H9 (cell line): ENCODE data around the gene PTGDR2. TPM values are rescaled to one million over a fixed set of nuclear protein-coding genes. Genes with fewer than 3 reads are reported as not detected.

Source experiments
- DNase-seq: peaks from one replicate; pipeline ENCODE4 v3.0.0-alpha.2; 2017
- H2AFZ ChIP-seq: one replicate; pipeline ENCODE4 v1.6.1; 2013; ENCODE audit warnings: mild to moderate bottlenecking, low read length, control low read depth, moderate library complexity
- H2AK5ac ChIP-seq: 2 replicates; pipeline ENCODE4 v1.6.1; 2013; ENCODE audit warnings: low read length, control low read depth, mixed read lengths; ENCODE audit not compliant: insufficient read length
- H2BK120ac ChIP-seq: one replicate; pipeline ENCODE4 v1.6.1; 2013; ENCODE audit warnings: low read depth, mild to moderate bottlenecking, low read length, control low read depth, inconsistent platforms; ENCODE audit not compliant: poor library complexity, severe bottlenecking
- H2BK12ac ChIP-seq: 2 replicates; pipeline ENCODE4 v1.6.1; 2013; ENCODE audit warnings: low read length, control low read depth, mixed read lengths, low read depth; ENCODE audit not compliant: insufficient read length
- H2BK15ac ChIP-seq: 2 replicates; pipeline ENCODE4 v1.6.1; 2013; ENCODE audit warnings: low read depth, low read length, control low read depth
- H2BK20ac ChIP-seq: one replicate; pipeline ENCODE4 v1.6.1; 2013; ENCODE audit warnings: low read depth, mild to moderate bottlenecking, low read length, control low read depth, inconsistent platforms; ENCODE audit not compliant: poor library complexity, severe bottlenecking
- H2BK5ac ChIP-seq: 2 replicates; pipeline ENCODE4 v1.6.1; 2013; ENCODE audit warnings: low read length, control low read depth, mixed read lengths; ENCODE audit not compliant: insufficient read length
- H3K14ac ChIP-seq: 2 replicates; pipeline ENCODE4 v1.6.1; 2013; ENCODE audit warnings: low read length, control low read depth; ENCODE audit not compliant: insufficient read depth
- H3K18ac ChIP-seq: 2 replicates; pipeline ENCODE4 v1.6.1; 2013; ENCODE audit warnings: low read depth, mild to moderate bottlenecking, mixed read lengths, low read length, control low read depth; ENCODE audit not compliant: insufficient read length
- H3K23ac ChIP-seq: 2 replicates; pipeline ENCODE4 v1.6.1; 2013; ENCODE audit warnings: low read length, control low read depth, mixed read lengths, low read depth; ENCODE audit not compliant: insufficient read length
- H3K23me2 ChIP-seq: 2 replicates; pipeline ENCODE4 v1.6.1; 2013; ENCODE audit warnings: low read depth, mild to moderate bottlenecking, mixed read lengths, low read length, control low read depth; ENCODE audit not compliant: insufficient read length, poor library complexity, severe bottlenecking
- H3K27ac ChIP-seq: 2 replicates; pipeline ENCODE4 v1.5.1; 2013; ENCODE audit warnings: low read length, control low read depth, mixed read lengths, low read depth; ENCODE audit not compliant: insufficient read length
- H3K27me3 ChIP-seq: 2 replicates; pipeline ENCODE4 v1.6.1; 2013; ENCODE audit warnings: low read length, control low read depth, inconsistent platforms; ENCODE audit not compliant: insufficient read depth
- H3K4ac ChIP-seq: 2 replicates; pipeline ENCODE4 v1.6.1; 2013; ENCODE audit warnings: low read depth, mild to moderate bottlenecking, control low read depth, inconsistent platforms, low read length, moderate library complexity
- H3K4me1 ChIP-seq: 2 replicates; pipeline ENCODE4 v1.6.1; 2013; ENCODE audit warnings: low read length, control low read depth, inconsistent platforms; ENCODE audit not compliant: insufficient read depth
- H3K4me2 ChIP-seq: 2 replicates; pipeline ENCODE4 v1.6.1; 2013; ENCODE audit warnings: low read length, control low read depth, mixed read lengths; ENCODE audit not compliant: insufficient read length, insufficient read depth
- H3K56ac ChIP-seq: 2 replicates; pipeline ENCODE4 v1.6.1; 2013; ENCODE audit warnings: low read depth, mild to moderate bottlenecking, mixed read lengths, low read length, control low read depth; ENCODE audit not compliant: insufficient read length
- H3K79me1 ChIP-seq: 2 replicates; pipeline ENCODE4 v1.6.1; 2013; ENCODE audit warnings: low read depth, mild to moderate bottlenecking, moderate library complexity, low read length, control low read depth, inconsistent platforms; ENCODE audit not compliant: insufficient read depth, poor library complexity, severe bottlenecking
- H3K79me2 ChIP-seq: 2 replicates; pipeline ENCODE4 v1.6.1; 2013; ENCODE audit warnings: low read length, control low read depth, inconsistent platforms; ENCODE audit not compliant: insufficient read depth
- H3K9ac ChIP-seq: 2 replicates; pipeline ENCODE4 v1.6.1; 2013; ENCODE audit warnings: low read length, control low read depth, mixed read lengths; ENCODE audit not compliant: insufficient read length; ENCODE audit errors: extremely low read depth
- H3K9me3 ChIP-seq: one replicate; pipeline ENCODE4 v1.6.1; 2013; ENCODE audit warnings: low read depth, low read length, inconsistent platforms; ENCODE audit not compliant: control insufficient read depth
- H3T11ph ChIP-seq: one replicate; pipeline ENCODE4 v1.6.1; 2013; ENCODE audit warnings: mild to moderate bottlenecking, low read length, control low read depth, inconsistent platforms
- H4K20me1 ChIP-seq: one replicate; pipeline ENCODE4 v1.6.1; 2013; ENCODE audit not compliant: control insufficient read depth, insufficient read length, insufficient read depth
- H4K5ac ChIP-seq: 2 replicates; pipeline ENCODE4 v1.6.1; 2013; ENCODE audit warnings: low read depth, mild to moderate bottlenecking, mixed read lengths, low read length, control low read depth; ENCODE audit not compliant: insufficient read length
- H4K8ac ChIP-seq: replicated peaks from 2 replicates; pipeline ENCODE4 v1.6.1; 2013; ENCODE audit warnings: low read length, control low read depth, mixed read lengths, low read depth; ENCODE audit not compliant: insufficient read length
- H4K91ac ChIP-seq: 2 replicates; pipeline ENCODE4 v1.6.1; 2013; ENCODE audit warnings: low read depth, mild to moderate bottlenecking, moderate library complexity, mixed read lengths, low read length, control low read depth; ENCODE audit not compliant: insufficient read length
- H3K27ac Mint-ChIP-seq, 3 experiments: 2 replicates in 2 of 3; 3 replicates in 1 of 3; pipeline ENCODE4 v1.8.0; 2020 to 2021; ENCODE audit warnings: mixed read lengths in 3 of 3, mild to moderate bottlenecking in 1 of 3, moderate library complexity in 1 of 3
- H3K27me3 Mint-ChIP-seq: 2 replicates; pipeline ENCODE4 v1.8.0; 2021; ENCODE audit warnings: low read depth, mild to moderate bottlenecking, moderate library complexity, mixed read lengths
- H3K36me3 Mint-ChIP-seq, 3 experiments: 2 replicates in 2 of 3; 3 replicates in 1 of 3; pipeline ENCODE4 v1.8.0; 2020 to 2021; ENCODE audit warnings: low read depth in 3 of 3, mixed read lengths in 3 of 3; ENCODE audit not compliant: insufficient read depth in 1 of 3
- H3K4me1 Mint-ChIP-seq, 2 experiments: 2 replicates each; pipeline ENCODE4 v1.8.0; 2020; ENCODE audit warnings: mixed read lengths in 2 of 2
- H3K4me3 Mint-ChIP-seq, 2 experiments: 2 replicates in 1 of 2; 3 replicates in 1 of 2; pipeline ENCODE4 v1.8.0; 2020 to 2021; ENCODE audit warnings: mild to moderate bottlenecking in 2 of 2, mixed read lengths in 2 of 2, moderate library complexity in 1 of 2
- H3K9me3 Mint-ChIP-seq, 2 experiments: 2 replicates in 1 of 2; 3 replicates in 1 of 2; pipeline ENCODE4 v1.8.0; 2020; ENCODE audit warnings: mild to moderate bottlenecking in 2 of 2, mixed read lengths in 2 of 2, moderate library complexity in 1 of 2
- WGBS: extraction: QIAGEN DNeasy Blood & Tissue Kit; methylation state at CpG from one replicate; pipeline ENCODE4 v1.1.7; 2013; ENCODE audit warnings: missing lambda C conversion rate, low lambda C conversion rate, mixed read lengths; ENCODE audit not compliant: insufficient read length; ENCODE audit errors: extremely low coverage; 5-methylcytosine and 5-hydroxymethylcytosine counted together
- total RNA-seq: library from RNA; stranded (reverse); gene quantifications from 2 replicates; pipeline ENCODE4 v1.2.1, GENCODE V29; 2021
- TF ChIP-seq, protein P1 (sequence below): fragments of 200-600 bp; sonication (generic); conservative IDR thresholded peaks from 3 replicates; pipeline ENCODE4 v1.8.0; 2021; ENCODE audit warnings: antibody characterized with exemption, mild to moderate bottlenecking

Gene PTGDR2
- total RNA-seq, 1 experiment from 2014 or later: not detected

DNA sequence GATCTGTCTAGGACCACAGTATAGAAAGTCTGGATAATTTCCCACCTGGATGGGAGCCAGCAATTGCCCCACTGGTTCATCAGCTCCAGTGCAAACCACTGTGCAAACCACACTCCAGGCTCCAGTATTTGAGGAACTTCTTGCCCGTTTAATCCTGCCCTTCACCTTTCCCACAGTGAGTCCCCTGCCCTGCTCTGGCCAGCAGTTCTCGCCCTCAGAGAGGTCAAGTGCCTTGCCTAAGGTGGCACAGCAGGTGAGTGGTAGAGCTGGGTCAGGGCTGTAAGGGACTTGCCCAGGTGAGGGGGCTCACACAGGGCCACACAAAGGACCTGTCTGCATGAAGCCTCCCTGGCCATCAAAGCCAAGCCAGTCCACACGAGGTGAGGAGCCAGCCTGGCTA is 46.5 kb downstream of the PTGDR2 start:
- no peak overlapping the region for H2BK120ac ChIP-seq
- no peaks in the 10 kb centered on the region for H3K4me1 ChIP-seq
- H3K4me2 ChIP-seq: no peak overlapping the region
- H2AFZ ChIP-seq: no peak overlapping the region
- no peaks in the 10 kb centered on the region for H3K79me2 ChIP-seq
- H3K4me1 Mint-ChIP-seq: peaks cover 0 to 3% of the 10 kb centered on the region in 2 experiments; a peak in 2 of 4 replicates
- no peak overlapping the region for H2BK5ac ChIP-seq
- H3K9me3 ChIP-seq: no peaks in the 10 kb centered on the region
- H3K27ac ChIP-seq: no peak overlapping the region
- no peak for DNase-seq
- H4K91ac ChIP-seq: no peak overlapping the region
- peaks cover 19% of the 10 kb centered on the region for H3K27me3 Mint-ChIP-seq
- H3K18ac ChIP-seq: no peak overlapping the region
- H3K56ac ChIP-seq: no peak overlapping the region
- H3K27ac Mint-ChIP-seq: no peak overlapping the region
- H4K20me1 ChIP-seq: no peaks in the 10 kb centered on the region
- H3K36me3 Mint-ChIP-seq: peaks cover 0 to 7% (median 0%) of the 10 kb centered on the region in 3 experiments; a peak in 2 of 7 replicates
- no peak overlapping the region for H4K5ac ChIP-seq
- no peak overlapping the region for H2BK12ac ChIP-seq
- no peak overlapping the region for H2BK20ac ChIP-seq
- peaks cover 5% of the 10 kb centered on the region in 2 experiments; a peak in 4 of 5 replicates for H3K9me3 Mint-ChIP-seq
- no peak overlapping the region for H3K9ac ChIP-seq
- no CpG with 5 or more reads among the region's 3 CpGs for WGBS
- H2BK15ac ChIP-seq: no peak overlapping the region
- H2AK5ac ChIP-seq: no peak overlapping the region
- H3K4me3 Mint-ChIP-seq: no peak overlapping the region
- TF ChIP-seq, protein P1, sequence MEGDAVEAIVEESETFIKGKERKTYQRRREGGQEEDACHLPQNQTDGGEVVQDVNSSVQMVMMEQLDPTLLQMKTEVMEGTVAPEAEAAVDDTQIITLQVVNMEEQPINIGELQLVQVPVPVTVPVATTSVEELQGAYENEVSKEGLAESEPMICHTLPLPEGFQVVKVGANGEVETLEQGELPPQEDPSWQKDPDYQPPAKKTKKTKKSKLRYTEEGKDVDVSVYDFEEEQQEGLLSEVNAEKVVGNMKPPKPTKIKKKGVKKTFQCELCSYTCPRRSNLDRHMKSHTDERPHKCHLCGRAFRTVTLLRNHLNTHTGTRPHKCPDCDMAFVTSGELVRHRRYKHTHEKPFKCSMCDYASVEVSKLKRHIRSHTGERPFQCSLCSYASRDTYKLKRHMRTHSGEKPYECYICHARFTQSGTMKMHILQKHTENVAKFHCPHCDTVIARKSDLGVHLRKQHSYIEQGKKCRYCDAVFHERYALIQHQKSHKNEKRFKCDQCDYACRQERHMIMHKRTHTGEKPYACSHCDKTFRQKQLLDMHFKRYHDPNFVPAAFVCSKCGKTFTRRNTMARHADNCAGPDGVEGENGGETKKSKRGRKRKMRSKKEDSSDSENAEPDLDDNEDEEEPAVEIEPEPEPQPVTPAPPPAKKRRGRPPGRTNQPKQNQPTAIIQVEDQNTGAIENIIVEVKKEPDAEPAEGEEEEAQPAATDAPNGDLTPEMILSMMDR: no peak
- H3K14ac ChIP-seq: no peak overlapping the region; the same call in 1 of the 2 replicates
- H3T11ph ChIP-seq: no peak overlapping the region
- no peaks in the 10 kb centered on the region for H3K79me1 ChIP-seq
- H3K23ac ChIP-seq: no peak overlapping the region
- H3K23me2 ChIP-seq: no peaks in the 10 kb centered on the region
- H3K4ac ChIP-seq: no peak overlapping the region
- H3K27me3 ChIP-seq: no peaks in the 10 kb centered on the region
- H4K8ac ChIP-seq: no peak overlapping the region
